NCI-H526 treated with DMSO at 0.1 percent for 48 hours (cell line): Measurements from ENCODE around the gene ZNF385B.

Source experiments
- DNase-seq: peaks from one replicate; lab custom pipeline; 2025; lab: John Stamatoyannopoulos, UW

The ZNF385B gene

DNA sequence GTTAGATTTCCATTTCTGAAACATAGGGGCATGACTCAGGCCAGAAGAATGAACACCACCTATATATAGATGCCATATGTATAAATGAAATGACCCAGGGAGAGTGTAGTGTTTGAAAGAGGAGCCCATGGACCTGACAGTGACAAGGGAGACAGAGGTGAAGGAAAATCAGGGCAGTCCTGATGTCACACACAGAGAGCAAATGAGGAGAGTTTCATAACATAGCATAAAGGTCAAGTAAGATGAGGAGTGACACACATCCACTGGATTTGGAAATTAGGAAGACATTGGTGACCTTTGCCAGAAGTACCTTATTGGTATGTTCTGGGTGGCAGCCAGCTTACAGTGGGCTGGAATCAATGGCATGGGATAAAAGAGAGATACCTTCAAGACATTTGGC is 276.7 kb downstream of the ZNF385B start:
- DNase-seq = no peak

DNA sequence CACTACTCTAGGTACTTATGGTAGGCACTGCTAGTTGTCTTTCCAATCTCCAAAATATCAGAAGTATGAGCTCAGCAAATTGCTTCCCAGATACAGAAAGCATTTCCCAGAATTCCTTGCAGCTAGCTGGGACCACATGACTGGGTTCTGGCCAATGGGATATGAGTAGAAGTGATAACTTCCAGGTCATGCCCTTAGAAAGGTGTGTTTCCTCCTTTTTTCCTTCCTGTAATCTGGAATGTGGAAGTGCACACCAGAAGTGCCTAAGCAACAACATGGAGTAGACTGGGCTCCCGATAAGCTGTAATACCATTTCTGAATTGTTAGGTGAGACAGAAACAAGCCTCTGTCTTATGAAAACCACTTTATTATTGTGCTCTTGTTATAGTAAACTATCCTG is 279.8 kb downstream of the ZNF385B start:
- no peak for DNase-seq

DNA sequence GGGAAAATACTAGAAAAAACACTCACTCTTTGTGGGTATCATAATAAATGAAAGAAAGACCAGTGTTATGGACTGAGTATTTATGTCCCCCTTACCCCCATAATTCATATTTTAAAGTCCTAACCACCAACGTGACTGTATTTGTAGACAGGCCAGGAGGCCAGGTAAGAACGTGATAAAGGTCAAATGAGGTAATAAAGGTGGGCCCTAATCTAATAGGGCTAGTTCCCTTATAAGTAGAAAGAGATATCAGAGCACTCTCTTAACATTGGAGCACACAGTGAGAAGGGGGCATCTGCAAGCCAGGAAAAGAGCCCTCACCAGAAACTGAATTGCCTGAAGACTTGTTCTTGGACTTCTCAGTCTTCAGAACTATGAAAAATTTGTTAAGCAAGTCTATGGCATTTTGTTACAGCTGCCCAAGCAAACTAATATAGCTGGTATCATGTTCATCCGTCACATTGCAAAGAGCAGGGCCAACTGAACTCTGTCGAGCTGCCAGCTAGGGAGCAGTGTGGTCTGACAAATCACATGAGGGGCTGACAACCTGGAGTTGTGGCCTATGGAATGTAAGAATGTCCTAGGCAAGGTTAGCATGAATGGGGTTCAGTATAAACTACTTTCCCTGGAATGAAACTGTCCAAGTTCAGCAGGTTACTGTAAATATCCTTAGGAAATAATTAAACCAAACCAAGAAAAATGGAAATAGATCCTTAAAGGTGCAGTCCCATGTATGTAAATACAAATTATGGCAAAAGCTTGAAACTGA is 280.9 kb downstream of the ZNF385B start:
- no peak for DNase-seq

DNA sequence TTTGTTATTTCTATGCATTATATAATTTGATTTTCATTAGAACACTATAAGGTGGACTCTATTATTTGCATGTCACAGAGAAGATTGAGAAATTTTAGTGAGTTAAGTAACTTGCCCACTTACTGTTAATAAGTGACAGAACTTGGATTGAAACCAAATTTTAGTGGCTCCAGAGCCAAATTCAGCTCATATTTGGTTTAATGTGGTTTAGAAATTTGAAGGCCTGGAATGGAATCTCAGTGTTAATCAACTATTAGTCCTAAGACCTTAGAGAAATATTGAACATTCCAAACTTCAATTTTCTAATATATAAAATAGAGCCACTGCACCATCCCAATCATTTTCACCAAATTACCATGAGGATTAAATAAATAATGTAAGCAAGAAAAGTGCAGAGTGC is 281.6 kb downstream of the ZNF385B start:
- no peak for DNase-seq

DNA sequence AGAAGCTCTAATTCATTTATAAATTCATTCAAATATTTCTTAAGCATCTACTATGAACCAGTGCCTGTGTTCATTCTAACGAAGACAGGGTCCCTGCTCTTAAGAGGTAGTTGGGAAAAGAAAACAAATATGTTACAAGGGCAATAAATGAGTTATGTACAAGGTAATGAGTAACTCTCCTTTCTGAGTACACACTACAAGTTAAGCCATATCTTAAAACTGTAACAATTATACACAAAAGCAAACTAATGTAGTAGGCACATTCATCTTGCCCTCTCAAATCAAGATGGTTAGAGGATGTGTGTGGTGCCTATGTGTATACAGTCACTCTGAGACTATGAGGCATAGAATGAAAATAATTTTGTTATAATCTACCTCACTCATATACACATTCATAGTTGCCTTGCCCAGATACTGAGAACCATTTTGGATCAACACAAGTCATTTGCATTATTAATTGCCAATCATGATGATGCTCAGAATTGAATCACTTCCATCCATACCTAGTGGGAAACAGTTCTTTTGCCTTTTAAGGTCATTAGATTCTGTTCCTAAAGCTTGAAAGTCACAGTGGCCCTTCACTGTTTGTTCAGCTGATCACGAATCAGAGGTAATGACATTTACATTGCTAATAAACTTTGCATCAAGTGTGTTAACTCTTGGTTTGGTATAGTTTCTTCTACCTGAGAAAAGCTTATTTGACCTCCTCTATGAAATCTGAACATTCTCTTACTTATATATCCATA is 283.1 kb downstream of the ZNF385B start:
- DNase-seq = no peak

DNA sequence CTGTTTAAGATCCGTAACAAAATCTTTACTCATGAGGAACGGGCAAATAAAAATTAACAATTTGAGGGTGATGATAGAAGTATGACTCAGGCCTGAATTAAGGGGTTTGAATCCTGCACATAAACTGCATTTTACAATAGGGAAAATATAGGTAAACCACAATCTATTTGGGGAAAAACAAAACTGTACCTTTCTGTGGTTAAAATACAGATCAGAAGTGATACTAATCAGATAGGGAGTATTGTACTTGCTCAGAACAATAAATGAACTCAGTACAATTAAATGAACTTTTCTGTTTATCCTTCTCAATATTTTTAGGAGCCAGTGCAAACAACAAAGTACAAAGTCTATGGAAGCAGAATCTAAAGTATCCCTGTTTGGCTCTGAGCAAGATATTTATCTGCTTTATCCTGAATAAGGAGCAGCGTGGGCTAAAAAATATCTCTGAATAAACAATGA is 287.3 kb downstream of the ZNF385B start:
- no peak for DNase-seq

DNA sequence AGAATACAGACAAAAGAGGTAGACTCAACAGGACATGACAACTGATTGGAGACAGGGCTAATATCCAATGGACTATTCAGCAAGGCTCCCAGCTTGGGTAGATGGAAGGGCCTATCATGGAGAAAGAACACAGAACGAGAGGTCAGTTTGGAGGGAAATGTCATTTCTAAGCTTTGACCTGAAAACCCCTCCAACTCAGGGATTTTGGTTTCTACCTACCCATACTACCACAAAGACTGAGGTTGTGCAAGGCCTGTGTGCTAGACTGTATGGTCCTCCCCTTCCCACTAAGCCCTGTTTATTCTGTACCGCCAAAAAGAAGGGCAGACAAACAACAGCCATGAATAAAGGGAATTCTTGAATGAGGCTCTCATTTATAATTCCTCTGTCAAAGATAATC is 288.9 kb downstream of the ZNF385B start:
- DNase-seq = no peak

DNA sequence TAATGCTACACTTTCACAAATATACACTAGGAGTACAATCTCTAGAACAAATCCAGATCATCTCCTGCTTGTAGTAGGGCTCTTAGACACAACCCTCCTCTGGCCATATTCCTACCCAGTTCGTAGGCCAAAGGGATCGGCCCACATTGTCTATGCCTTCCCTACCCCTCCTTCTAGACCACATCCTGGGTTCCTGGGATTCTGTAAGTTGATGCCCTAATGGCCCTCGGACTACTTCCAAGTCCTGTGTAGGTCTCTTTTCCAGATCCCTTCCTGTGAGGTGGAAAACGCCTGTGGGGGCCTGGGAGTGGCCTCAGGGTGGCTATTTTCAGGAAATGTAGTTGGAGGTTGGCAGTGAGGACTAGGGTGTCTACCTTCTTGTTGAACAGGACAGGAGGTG is 289.7 kb downstream of the ZNF385B start:
- no peak for DNase-seq

DNA sequence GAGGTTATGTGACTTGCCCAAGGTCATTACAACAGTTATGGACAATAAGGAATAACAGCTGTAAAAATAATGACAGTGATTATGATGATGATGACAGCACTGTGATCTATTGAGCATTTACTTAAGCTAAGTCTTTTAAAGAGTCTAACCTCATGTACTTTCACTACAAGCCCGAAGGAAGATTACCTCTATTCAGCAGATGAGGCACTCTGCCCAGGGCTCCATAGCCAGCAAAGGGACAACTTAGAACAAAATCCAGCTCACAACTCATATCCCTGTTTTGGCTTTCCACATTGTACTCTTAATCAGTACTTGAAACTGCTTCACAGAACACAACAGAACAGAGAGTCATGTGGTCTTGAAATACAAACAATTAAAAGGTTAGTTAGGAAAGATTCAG is 290.2 kb downstream of the ZNF385B start:
- no peak for DNase-seq

DNA sequence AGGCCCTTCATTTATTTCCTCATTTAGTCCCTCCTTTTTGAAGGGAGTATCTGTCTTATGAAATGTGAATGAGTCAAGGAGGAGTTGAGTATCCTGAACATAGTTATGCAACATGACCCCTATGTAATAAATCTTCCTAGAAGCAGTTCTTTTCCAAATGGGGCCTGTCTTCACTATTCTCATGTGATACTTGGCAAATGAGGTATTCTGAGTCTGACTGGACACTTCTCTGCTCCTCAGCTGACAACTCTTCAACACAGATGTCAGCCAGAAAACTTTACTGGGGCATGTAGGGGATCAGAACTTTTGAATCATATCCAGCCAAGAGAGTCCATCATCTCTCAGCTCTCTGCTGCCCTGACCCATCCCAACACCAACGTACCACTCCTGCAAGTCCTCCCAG is 291.6 kb downstream of the ZNF385B start:
- DNase-seq = no peak

DNA sequence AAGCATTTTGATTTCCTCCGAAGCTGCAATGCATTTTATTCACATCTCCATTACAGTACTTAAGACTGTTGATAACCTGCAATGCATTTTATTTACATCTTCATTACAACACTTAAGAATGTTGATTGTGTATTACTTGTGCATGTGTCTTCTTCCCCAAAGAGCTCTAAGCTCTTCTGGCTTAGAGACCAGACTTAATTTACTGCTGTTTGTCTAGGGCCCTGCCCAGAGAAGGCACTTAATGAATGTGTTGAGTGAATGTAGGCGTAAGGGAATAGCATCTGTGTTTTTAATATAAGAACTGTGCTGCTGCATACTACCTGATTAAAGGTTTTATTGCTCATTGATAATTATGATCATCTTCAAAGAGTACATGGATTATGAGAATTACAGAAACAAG is 295.6 kb downstream of the ZNF385B start:
- DNase-seq = no peak

DNA sequence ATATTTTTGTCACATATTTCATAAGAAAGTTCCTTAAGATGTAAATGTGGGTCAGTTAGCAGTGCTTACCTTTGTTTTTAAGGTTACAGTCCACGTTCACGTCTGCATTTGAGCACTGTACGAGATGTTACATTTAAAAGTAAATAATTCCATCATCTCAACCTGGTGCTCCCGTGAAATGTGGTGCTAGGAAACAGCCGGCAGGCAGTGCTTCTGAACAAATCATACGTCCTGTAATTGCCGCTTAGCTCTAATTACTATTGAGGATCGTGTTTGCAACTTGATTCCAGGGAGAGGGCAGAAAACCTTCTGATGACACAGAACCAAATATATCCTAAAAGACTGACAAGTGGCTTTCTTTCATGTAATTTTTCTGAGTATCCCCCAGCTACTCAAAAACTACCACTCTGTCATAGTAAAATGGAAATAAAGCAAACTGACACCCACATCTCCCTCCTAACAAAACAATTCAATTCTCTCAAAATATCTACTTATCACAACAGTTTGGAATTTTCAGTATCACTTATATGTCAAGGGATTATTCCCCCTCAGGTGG is 299.0 kb downstream of the ZNF385B start:
- no peak for DNase-seq

DNA sequence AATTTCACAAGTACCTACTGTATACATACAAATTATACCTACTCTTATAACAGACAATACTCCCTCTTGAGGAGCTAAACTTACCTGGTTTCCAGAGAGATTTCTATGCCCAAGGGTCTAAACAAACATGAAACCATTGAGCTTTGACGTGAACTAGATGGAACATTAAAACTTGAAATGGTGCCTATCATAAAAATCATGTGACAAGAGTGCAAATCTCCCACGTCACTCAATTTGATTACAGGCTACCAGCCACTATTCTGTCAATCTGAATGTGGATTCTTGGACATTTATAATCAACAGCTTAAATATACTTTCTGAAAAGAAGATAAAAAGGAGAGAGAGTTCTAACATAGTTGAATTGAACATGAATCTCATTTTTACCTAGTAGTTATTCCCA is 299.7 kb downstream of the ZNF385B start:
- no peak for DNase-seq

DNA sequence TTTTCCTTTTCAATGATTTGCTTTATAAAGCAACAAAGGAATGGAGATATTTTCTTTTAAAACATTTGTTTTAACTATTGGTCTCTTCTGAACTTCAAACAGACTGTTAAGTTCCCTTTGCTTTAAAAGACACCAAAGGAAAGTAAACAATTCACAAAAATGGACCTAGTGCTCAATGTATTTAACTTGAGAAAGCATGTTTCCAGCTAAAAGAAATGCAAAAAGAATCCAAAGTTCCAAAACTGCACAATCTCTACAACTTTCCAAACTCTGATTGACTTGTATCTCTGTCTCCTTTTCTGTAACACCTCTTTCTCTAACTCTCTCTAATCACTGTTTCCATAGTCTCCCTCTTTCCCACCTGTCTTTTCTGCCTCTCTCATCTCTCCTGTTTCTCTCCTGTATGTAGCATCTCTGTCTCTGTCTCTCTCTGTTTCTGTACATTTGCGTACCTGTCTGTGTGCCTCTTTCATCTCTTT is 301.1 kb downstream of the ZNF385B start:
- DNase-seq = no peak

DNA sequence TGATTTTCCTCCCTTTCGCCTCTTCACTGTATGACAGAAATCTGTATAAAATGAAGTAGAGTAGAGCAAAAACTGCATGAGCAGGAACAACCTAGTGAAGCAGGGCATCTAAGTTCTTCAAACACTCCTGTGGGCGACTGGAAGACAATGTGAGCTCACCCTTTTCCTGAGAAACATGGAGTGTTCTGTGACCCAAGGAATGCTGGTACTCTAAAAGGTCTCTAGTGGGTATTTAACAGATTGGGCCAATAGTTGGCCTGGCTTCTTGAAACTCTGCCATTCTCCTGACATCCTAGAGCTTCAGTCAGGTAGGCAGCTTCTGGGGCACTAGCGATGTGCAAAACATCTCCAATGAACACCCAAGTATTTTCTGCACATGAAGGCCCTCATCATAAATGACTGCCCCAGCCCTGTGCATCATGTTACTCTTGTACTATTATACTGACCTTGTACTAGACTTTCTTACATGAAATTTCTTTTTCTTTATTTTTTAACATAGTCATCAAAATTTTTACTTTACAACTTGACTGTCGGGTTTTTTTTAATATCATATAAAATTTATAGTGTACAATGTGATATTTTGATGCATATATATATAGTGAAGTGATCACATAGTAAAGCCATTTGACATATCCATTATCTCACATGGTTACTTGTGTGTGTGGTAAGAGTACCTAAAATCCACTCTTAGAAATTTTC is 302.2 kb downstream of the ZNF385B start:
- DNase-seq = no peak

DNA sequence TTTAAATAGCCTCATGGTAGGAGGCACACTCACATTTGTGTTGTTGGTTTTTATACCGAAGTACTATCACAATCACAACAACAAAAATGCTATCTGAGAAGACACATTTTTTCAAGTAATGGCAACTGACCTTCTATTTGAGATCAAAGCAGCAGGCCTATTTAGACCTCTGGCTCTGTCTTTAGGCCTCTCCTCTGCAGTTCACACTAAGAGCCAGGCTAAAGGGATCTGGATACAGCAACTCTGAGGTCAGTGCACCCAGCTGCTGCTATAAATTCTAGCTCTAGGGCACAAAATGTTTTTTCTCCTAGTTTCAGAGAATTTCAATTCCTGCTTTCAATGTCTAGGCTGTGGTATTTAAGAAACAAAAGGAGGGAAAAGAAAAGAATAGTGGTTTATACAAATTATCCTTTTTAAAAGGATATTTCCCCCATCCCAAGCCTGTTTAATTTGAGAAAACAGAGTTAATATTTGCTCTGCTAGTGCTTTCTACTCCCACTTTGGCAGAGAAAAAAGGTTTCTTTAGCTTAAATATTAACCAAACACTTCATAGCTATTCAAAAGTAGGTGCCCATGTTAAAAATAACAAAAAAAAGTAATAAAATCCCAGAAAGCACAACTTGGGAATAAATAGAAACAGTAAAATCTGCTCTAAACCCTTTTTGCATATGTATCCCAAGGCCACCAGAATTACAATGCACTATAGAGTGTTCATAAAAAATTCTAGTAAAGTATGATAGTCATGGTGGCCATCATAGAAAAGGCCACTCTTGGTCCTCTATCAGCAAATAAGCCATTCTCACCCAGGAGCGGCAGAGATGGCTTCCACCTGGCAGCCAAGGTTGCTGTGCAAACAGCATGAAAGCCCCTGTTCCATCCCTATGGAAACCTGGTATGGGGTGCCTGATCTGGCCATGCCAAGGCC is 303.1 kb downstream of the ZNF385B start:
- no peak for DNase-seq

DNA sequence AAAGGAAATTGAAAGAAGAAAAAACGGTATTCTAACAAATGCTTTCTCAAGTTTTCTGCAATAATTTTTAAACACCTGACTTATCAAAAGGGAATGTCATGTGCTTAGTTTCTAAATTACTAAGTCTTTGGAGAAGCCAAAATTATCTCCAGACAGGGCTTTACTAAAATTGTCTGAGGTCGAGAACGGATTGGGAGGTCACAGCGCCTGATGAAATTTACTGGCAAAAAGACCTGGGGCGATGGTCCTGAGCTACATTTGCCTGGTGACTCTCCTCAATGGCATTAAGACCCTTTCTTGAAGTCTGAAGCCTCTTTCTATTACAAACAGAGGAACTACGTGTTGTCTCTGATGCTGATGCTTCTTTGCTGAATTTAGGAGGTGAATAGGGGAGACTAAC is 305.0 kb downstream of the ZNF385B start:
- no peak for DNase-seq

DNA sequence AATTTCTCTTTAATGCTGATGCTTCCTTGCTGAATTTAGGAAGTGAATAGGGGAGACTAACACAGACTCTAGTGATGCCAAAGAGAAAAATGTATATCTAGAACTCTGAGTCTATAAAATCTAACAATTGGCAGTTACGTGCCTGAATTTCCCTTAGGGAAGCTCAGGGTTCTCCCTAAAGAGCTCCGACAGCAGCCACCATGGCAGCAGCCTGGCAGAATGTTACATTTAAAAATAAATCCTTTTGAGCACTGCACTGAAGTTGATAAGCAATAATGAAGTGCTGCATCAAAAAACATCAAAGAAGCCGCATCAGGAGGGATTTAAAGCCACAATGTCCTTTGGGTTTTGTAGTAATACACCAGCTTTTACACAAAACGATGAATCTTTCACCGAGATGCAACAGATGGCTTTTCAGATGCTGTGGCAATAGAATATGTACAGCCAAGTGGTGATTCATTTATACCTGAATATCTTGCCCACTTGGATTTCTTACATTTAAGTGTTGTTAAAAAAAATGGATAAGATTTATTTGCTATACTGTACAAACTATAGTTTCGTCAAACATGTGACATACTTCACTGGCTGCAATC is 305.6 kb downstream of the ZNF385B start:
- DNase-seq = no peak

DNA sequence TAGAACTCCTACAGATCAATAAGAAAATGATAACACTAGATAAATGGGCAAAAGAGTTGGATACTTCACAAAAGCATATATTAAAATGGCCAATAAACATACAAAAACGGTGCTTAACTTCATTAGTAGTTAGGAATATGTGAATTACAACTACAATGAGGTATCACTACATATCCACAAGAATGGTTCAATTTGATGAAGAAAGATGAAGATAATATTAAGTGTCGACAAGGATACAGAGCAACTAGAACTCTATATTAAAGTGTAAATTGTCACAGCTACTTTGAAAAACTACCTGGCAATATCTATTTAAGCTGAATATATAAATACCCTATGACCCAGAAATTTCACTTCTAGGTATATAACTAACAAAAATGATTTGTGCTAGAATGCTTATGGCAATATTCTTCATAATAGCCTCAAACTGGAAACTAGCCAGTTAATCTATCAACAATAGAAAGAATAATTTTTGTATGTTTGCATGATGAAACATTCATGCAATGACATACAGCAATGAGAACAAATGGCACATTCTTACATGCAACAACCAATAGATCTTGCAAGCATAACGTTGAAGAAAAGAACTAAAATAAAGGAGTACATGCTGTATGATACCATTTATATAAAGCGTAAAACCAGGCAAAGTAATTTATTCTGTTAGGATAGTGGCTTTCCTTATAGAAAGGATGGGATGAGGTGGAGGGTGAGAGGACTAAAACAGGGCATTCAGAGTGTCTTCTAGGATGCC is 306.6 kb downstream of the ZNF385B start:
- no peak for DNase-seq

DNA sequence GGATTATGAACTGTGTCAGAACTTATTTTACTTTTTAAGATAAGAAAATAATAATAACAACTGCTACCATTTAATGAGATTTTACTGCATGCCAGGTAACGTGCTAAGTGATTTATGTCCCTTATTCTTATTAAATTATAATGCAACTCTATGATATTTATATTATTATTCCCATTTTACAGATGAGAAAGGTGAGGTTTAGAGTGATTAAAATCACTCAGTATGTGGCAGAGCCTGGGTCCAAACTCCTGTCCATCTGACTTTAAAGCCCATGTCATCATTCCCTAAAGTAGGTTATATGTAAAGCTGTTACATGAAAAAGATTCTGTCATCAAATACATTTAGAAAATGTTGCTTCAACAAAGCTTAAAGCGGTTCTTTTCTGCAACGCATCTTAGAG is 308.0 kb downstream of the ZNF385B start:
- DNase-seq = no peak
